Astrocyte (in vitro differentiated cells and primary cell): ENCODE results near the gene CLK4.

Experiments used
- CTCF ChIP-seq: IDR thresholded peaks from 2 replicates; pipeline ENCODE4 v1.5.1; 2011; ENCODE audit warnings: low read depth, mild to moderate bottlenecking, inconsistent platforms, low read length, moderate library complexity; ENCODE audit not compliant: insufficient read depth
- EZH2 ChIP-seq: IDR thresholded peaks from 2 replicates; pipeline ENCODE4 v1.6.1; 2012; ENCODE audit warnings: mild to moderate bottlenecking, low read length, inconsistent platforms; ENCODE audit not compliant: insufficient read depth

GRCh38 chr5:178590924-178591423, 35.9 kb downstream of the CLK4 start:
- TF ChIP-seq CTCF (no peak), EZH2 (no peak)
